H1 (cell line): Measurements from ENCODE around the gene SVEP1. TPM values are rescaled to one million over a fixed set of nuclear protein-coding genes. Genes with fewer than 3 reads are reported as not detected.

Source experiments
- CTCF ChIA-PET: fragments of 300-600 bp; sonication (Branson Sonifier 250); formaldehyde crosslinking; loops from one replicate; lab custom pipeline; 2021; ENCODE audit not compliant: partially characterized antibody; lab: Charles Lee
- POLR2A ChIA-PET: fragments of 300-600 bp; sonication (Branson Sonifier 250); formaldehyde crosslinking; loops from one replicate; lab custom pipeline; 2021; ENCODE audit warnings: inconsistent platforms; ENCODE audit not compliant: partially characterized antibody; lab: Charles Lee
- DNase-seq, 2 experiments: peaks; one replicate each; pipeline versions ENCODE4 v3.0.0 to v3.0.0-alpha.2; 2010 to 2022; ENCODE audit warnings: low spot score in 2 of 2, low read depth in 1 of 2, mixed read lengths in 1 of 2
- FAIRE-seq: peaks from 2 replicates; lab custom pipeline; 2011; peaks lifted over from hg19 to GRCh38; lab: Jason Lieb, UNC
- H2AFZ ChIP-seq: 2 replicates; pipeline ENCODE4 v1.8.1; 2012; ENCODE audit warnings: low read length, inconsistent platforms
- H2AK5ac ChIP-seq: 2 replicates; pipeline ENCODE4 v1.6.1; 2013; ENCODE audit warnings: low read depth, low read length
- H2BK120ac ChIP-seq: replicated peaks from 2 replicates; pipeline ENCODE3; 2013; ENCODE audit warnings: low read depth, low read length, inconsistent platforms
- H2BK12ac ChIP-seq: 2 replicates; pipeline ENCODE4 v1.6.1; 2013; ENCODE audit warnings: low read depth, low read length
- H2BK15ac ChIP-seq: 2 replicates; pipeline ENCODE4 v1.6.1; 2013; ENCODE audit warnings: low read length
- H2BK20ac ChIP-seq: 2 replicates; pipeline ENCODE4 v1.6.1; 2013; ENCODE audit warnings: low read length
- H2BK5ac ChIP-seq: 2 replicates; pipeline ENCODE4 v1.6.1; 2013; ENCODE audit warnings: low read depth, low read length
- H3K14ac ChIP-seq: 2 replicates; pipeline ENCODE4 v1.6.1; 2013; ENCODE audit warnings: inconsistent platforms; ENCODE audit not compliant: insufficient read length
- H3K18ac ChIP-seq: 2 replicates; pipeline ENCODE4 v1.6.1; 2013; ENCODE audit warnings: low read length; ENCODE audit errors: extremely low read depth
- H3K23ac ChIP-seq: 2 replicates; pipeline ENCODE4 v1.6.1; 2013; ENCODE audit warnings: inconsistent platforms; ENCODE audit not compliant: insufficient read length
- H3K23me2 ChIP-seq: 2 replicates; pipeline ENCODE4 v1.6.1; 2013; ENCODE audit warnings: low read depth, low read length
- H3K27ac ChIP-seq: 2 replicates; pipeline ENCODE4 v1.6.1; 2011; ENCODE audit warnings: low read depth, low read length, inconsistent platforms
- H3K27me3 ChIP-seq, 4 experiments: replicated peaks in 1 of 4; 1 replicate in 1 of 4; 2 replicates in 3 of 4; pipeline versions ENCODE4 v1.6.1 to v1.8.1; 2011 to 2013; ENCODE audit warnings: low read length in 3 of 4, mild to moderate bottlenecking in 3 of 4, inconsistent platforms in 2 of 4, mixed read lengths in 2 of 4, moderate library complexity in 1 of 4; ENCODE audit not compliant: control insufficient read depth in 3 of 4, insufficient read depth in 3 of 4; ENCODE audit errors: extremely low read depth in 1 of 4
- H3K36me3 ChIP-seq, 4 experiments: 2 replicates each; pipeline versions ENCODE4 v1.6.1 to v1.8.1; 2011 to 2013; ENCODE audit warnings: mild to moderate bottlenecking in 4 of 4, low read length in 3 of 4, moderate library complexity in 2 of 4, control low read depth in 1 of 4, inconsistent platforms in 1 of 4; ENCODE audit not compliant: insufficient read depth in 4 of 4, control insufficient read depth in 2 of 4
- H3K4ac ChIP-seq: replicated peaks from 2 replicates; pipeline ENCODE3; 2013; ENCODE audit warnings: low read length, low read depth, mixed read lengths, inconsistent platforms; ENCODE audit not compliant: insufficient read length
- H3K4me1 ChIP-seq, 4 experiments: replicated peaks in 1 of 4; 1 replicate in 1 of 4; 2 replicates in 3 of 4; pipeline versions ENCODE4 v1.6.1 to v1.8.1; 2011 to 2013; ENCODE audit warnings: low read length in 3 of 4, inconsistent platforms in 2 of 4, mixed read lengths in 1 of 4; ENCODE audit not compliant: insufficient read depth in 4 of 4, control insufficient read depth in 3 of 4
- H3K4me2 ChIP-seq, 2 experiments: 2 replicates each; pipeline versions ENCODE4 v1.6.1 to v1.8.1; 2011 to 2013; ENCODE audit warnings: low read depth in 2 of 2, low read length in 2 of 2, control low read depth in 1 of 2, inconsistent platforms in 1 of 2, mild to moderate bottlenecking in 1 of 2; ENCODE audit not compliant: insufficient read depth in 1 of 2
- H3K4me3 ChIP-seq, 4 experiments: fragments of 200-600, 300-600 bp in 1 of 4; sonication (generic), shearing (Covaris generic), sonication (Bioruptor Twin) in 1 of 4; 2 replicates each; pipeline versions ENCODE4 v1.5.1 to v1.8.1; 2011 to 2016; ENCODE audit warnings: low read length in 4 of 4, low read depth in 3 of 4, control low read depth in 2 of 4, inconsistent platforms in 2 of 4, mild to moderate bottlenecking in 2 of 4, mixed read lengths in 1 of 4, moderate library complexity in 1 of 4; ENCODE audit not compliant: insufficient read depth in 2 of 4; ENCODE audit errors: extremely low read depth in 1 of 4
- H3K56ac ChIP-seq: replicated peaks from 2 replicates; pipeline ENCODE3; 2013; ENCODE audit warnings: low read depth, mild to moderate bottlenecking, mixed read lengths, low read length, inconsistent platforms; ENCODE audit not compliant: insufficient read length
- H3K79me1 ChIP-seq: 2 replicates; pipeline ENCODE4 v1.6.1; 2013; ENCODE audit warnings: low read depth, low read length, control low read depth
- H3K79me2 ChIP-seq, 2 experiments: 2 replicates each; pipeline versions ENCODE4 v1.6.1 to v1.8.1; 2012 to 2013; ENCODE audit warnings: low read length in 2 of 2, mild to moderate bottlenecking in 2 of 2, inconsistent platforms in 1 of 2; ENCODE audit not compliant: insufficient read depth in 2 of 2, control insufficient read depth in 1 of 2
- H3K9ac ChIP-seq, 4 experiments: replicated peaks in 1 of 4; 1 replicate in 1 of 4; 2 replicates in 3 of 4; pipeline versions ENCODE4 v1.6.1 to v1.8.1; 2011 to 2013; ENCODE audit warnings: low read depth in 3 of 4, low read length in 3 of 4, control low read depth in 2 of 4, mild to moderate bottlenecking in 2 of 4, moderate library complexity in 2 of 4, inconsistent platforms in 1 of 4; ENCODE audit errors: extremely low read depth in 1 of 4
- H3K9me3 ChIP-seq, 2 experiments: 2 replicates each; pipeline versions ENCODE4 v1.6.1 to v1.8.1; 2012 to 2013; ENCODE audit warnings: mild to moderate bottlenecking in 2 of 2, moderate library complexity in 2 of 2, control low read depth in 1 of 2, inconsistent platforms in 1 of 2, low read depth in 1 of 2, low read length in 1 of 2, mixed read lengths in 1 of 2; ENCODE audit not compliant: insufficient read depth in 2 of 2
- H4K20me1 ChIP-seq, 2 experiments: replicated peaks in 1 of 2; 2 replicates each; pipeline versions ENCODE3 to v1.8.1; 2011 to 2013; ENCODE audit warnings: inconsistent platforms in 2 of 2, low read length in 2 of 2, mild to moderate bottlenecking in 1 of 2; ENCODE audit not compliant: insufficient read depth in 2 of 2, control insufficient read depth in 1 of 2
- H4K5ac ChIP-seq: 2 replicates; pipeline ENCODE4 v1.6.1; 2013; ENCODE audit warnings: low read length, low read depth, mixed read lengths, inconsistent platforms; ENCODE audit not compliant: insufficient read length
- H4K8ac ChIP-seq: 2 replicates; pipeline ENCODE4 v1.8.0; 2013; ENCODE audit warnings: mild to moderate bottlenecking, moderate library complexity, low read length, inconsistent platforms; ENCODE audit not compliant: insufficient read depth; ENCODE audit errors: extremely low read depth
- H4K91ac ChIP-seq: replicated peaks from 2 replicates; pipeline ENCODE3; 2013; ENCODE audit warnings: low read length, mixed read lengths, inconsistent platforms; ENCODE audit not compliant: insufficient read length
- CTBP2 ChIP-seq: IDR thresholded peaks from 2 replicates; pipeline ENCODE4 v1.7.0; 2011; ENCODE audit warnings: borderline replicate concordance, mild to moderate bottlenecking, moderate library complexity, mixed read lengths, low read length; ENCODE audit not compliant: insufficient read depth, insufficient read length
- GABPA ChIP-seq: IDR thresholded peaks from 2 replicates; pipeline ENCODE4 v1.6.1; 2011; ENCODE audit warnings: mild to moderate bottlenecking, low read length, moderate library complexity, borderline replicate concordance; ENCODE audit not compliant: insufficient read depth
- JUN ChIP-seq: IDR thresholded peaks from 2 replicates; pipeline ENCODE4 v1.6.1; 2011; ENCODE audit warnings: low read depth, mild to moderate bottlenecking, improper control_type of control experiment, low read length
- MAFK ChIP-seq: IDR thresholded peaks from 2 replicates; pipeline ENCODE4 v1.6.1; 2012; ENCODE audit warnings: low read depth, mild to moderate bottlenecking, improper control_type of control experiment, low read length
- PHF8 ChIP-seq: fragments of 200-600 bp; sonication (generic); conservative IDR thresholded peaks from 2 replicates; pipeline ENCODE4 v1.7.1; 2012; ENCODE audit warnings: low read depth, mild to moderate bottlenecking, inconsistent platforms, low read length, moderate library complexity
- POLR2A ChIP-seq, 2 experiments: IDR thresholded peaks; 1 replicate in 1 of 2; 2 replicates in 1 of 2; pipeline ENCODE4 v1.6.1; 2011; ENCODE audit warnings: low read depth in 2 of 2, low read length in 2 of 2, mild to moderate bottlenecking in 2 of 2; ENCODE audit errors: control extremely low read depth in 1 of 2
- POU5F1 ChIP-seq: IDR thresholded peaks from 2 replicates; pipeline ENCODE4 v1.6.1; 2011; ENCODE audit warnings: low read depth, mild to moderate bottlenecking, low read length, moderate library complexity
- TAF1 ChIP-seq: IDR thresholded peaks from 2 replicates; pipeline ENCODE4 v1.6.1; 2011; ENCODE audit warnings: mild to moderate bottlenecking, low read depth, low read length
- polyA plus RNA-seq, 7 experiments: library from polyadenylated mRNA; depleted of rRNA in 3 of 7; stranded (reverse) in 5 of 7; unstranded in 2 of 7; fragments of >200 nt in 5 of 7; fragments of 200-250 nt in 2 of 7; gene quantifications; 1 replicate in 5 of 7; 2 replicates in 1 of 7; 4 replicates in 1 of 7; pipeline versions ENCODE4 v1.2.1 to v1.2.3, GENCODE V29; 2011 to 2013; ENCODE audit warnings: missing spikeins in 2 of 7, mixed read lengths in 2 of 7
- total RNA-seq: library from RNA; stranded (reverse); fragmentation: NEBNext Ultra II Directional; extraction: Animal tissue kit (Norgen Biotek cat#: 25700); gene quantifications from 2 replicates; pipeline ENCODE4 v1.2.1, GENCODE V29; 2021
- TF ChIP-seq, protein P1 (sequence below): IDR thresholded peaks from 2 replicates; pipeline ENCODE4 v1.6.1; 2011; ENCODE audit warnings: low read length, improper control_type of control experiment
- TF ChIP-seq, protein P2 (sequence below): IDR thresholded peaks from 2 replicates; pipeline ENCODE4 v1.6.1; 2012; ENCODE audit warnings: low read length, inconsistent platforms
- TF ChIP-seq, protein P3 (sequence below): IDR thresholded peaks from 2 replicates; pipeline ENCODE4 v1.6.1; 2012; ENCODE audit warnings: inconsistent platforms

SVEP1 gene
- total and polyA plus RNA-seq, 2 of the 8 experiments (the other 6 are each of a cell fraction or from before 2014, with no cell fraction given) = 0.11 to 0.37 TPM

DNA sequence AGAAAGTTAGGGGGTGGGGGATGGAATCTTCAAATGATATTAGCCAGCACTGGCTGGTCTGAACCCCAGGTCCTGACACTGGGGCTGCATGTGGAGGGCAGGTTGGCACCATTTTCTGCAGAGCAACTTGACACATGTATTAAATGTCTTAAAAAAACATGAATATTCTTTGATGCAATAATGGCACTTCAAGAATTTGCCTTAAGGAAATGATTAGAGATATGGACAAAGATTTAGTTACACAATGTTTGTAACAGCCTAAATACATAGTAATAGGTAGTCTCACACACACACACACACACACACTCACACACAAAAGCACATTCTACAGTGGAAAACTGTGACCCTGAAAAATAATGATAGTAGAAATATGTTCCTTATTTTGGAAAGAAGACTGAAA is 3.6 kb downstream of the SVEP1 start:
- Histone ChIP-seq H3K36me3 (no peaks in the 10 kb centered on the region), H3K18ac (no peak overlapping the region), H3K9ac (no peak overlapping the region), H3K79me1 (no peaks in the 10 kb centered on the region), H3K27ac (no peak overlapping the region), H4K91ac (no peak overlapping the region), H3K4me3 (no peak overlapping the region), H2BK120ac (no peak overlapping the region), H2AK5ac (no peak overlapping the region), H3K14ac (no peak overlapping the region), H2AFZ (no peak overlapping the region), H3K23me2 (peaks cover 11% of the 10 kb centered on the region), H4K5ac (no peak overlapping the region), H3K4ac (no peak overlapping the region), H3K23ac (no peak overlapping the region), H2BK5ac (no peak overlapping the region), H4K8ac (no peak overlapping the region), H2BK15ac (no peak overlapping the region), H2BK20ac (no peak overlapping the region), H3K27me3 (peaks cover 11 to 34% (median 28%) of the 10 kb centered on the region in 4 experiments), H2BK12ac (no peak overlapping the region), H3K9me3 (no peaks in the 10 kb centered on the region), H3K4me1 (peaks cover 0 to 9% (median 3%) of the 10 kb centered on the region in 4 experiments; a peak in 3 of 7 replicates), H3K4me2 (no peak overlapping the region), H3K79me2 (no peaks in the 10 kb centered on the region), H4K20me1 (no peaks in the 10 kb centered on the region), H3K56ac (no peak overlapping the region)
- DNase-seq (no peak), FAIRE-seq (no peak)
- TF ChIP-seq, protein P1, sequence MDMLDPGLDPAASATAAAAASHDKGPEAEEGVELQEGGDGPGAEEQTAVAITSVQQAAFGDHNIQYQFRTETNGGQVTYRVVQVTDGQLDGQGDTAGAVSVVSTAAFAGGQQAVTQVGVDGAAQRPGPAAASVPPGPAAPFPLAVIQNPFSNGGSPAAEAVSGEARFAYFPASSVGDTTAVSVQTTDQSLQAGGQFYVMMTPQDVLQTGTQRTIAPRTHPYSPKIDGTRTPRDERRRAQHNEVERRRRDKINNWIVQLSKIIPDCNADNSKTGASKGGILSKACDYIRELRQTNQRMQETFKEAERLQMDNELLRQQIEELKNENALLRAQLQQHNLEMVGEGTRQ = no peak
- TF ChIP-seq POLR2A (IDR thresholded peaks at IDR 0.05; ENCODE audit: control extremely low read depth in 1 of 2, low read depth in 2 of 2, low read length in 2 of 2) (no peak), CTBP2 (no peak), MAFK (no peak), JUN (no peak), POU5F1 (no peak), TAF1 (no peak), PHF8 (no peak), GABPA (no peak)
- TF ChIP-seq, protein P2, sequence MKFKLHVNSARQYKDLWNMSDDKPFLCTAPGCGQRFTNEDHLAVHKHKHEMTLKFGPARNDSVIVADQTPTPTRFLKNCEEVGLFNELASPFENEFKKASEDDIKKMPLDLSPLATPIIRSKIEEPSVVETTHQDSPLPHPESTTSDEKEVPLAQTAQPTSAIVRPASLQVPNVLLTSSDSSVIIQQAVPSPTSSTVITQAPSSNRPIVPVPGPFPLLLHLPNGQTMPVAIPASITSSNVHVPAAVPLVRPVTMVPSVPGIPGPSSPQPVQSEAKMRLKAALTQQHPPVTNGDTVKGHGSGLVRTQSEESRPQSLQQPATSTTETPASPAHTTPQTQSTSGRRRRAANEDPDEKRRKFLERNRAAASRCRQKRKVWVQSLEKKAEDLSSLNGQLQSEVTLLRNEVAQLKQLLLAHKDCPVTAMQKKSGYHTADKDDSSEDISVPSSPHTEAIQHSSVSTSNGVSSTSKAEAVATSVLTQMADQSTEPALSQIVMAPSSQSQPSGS = no peak
- TF ChIP-seq, protein P3, sequence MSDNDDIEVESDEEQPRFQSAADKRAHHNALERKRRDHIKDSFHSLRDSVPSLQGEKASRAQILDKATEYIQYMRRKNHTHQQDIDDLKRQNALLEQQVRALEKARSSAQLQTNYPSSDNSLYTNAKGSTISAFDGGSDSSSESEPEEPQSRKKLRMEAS = no peak
- POLR2A ChIA-PET = no interaction called here
- CTCF ChIA-PET = interaction anchor here (2.0 kb wide), 1 partner anchor 148 kb away, joined by 5 read pairs; no protein-coding TSS in a partner anchor
